HepG2 (cell line): Measurements from ENCODE around the gene TNPO3. TPM values are rescaled to one million over a fixed set of nuclear protein-coding genes. Genes with fewer than 3 reads are reported as not detected.
A peak's percentile ranks its signal among the peaks of the same experiment; 100 is the strongest.

ENCODE experiments used
- ARID4A ChIP-seq: sonication (generic); formaldehyde crosslinking; IDR thresholded peaks from 2 replicates; pipeline ENCODE4 v1.5.0; 2020; ENCODE audit warnings: mild to moderate bottlenecking, missing genetic modification reagents, borderline replicate concordance
- ELF1 ChIP-seq: sonication (generic); formaldehyde crosslinking; IDR thresholded peaks from 2 replicates; pipeline ENCODE4 v1.4.0; 2020; ENCODE audit warnings: missing genetic modification reagents
- GATA4 ChIP-seq: sonication (generic); IDR thresholded peaks from 2 replicates; pipeline ENCODE4 v1.6.1; 2016; ENCODE audit warnings: antibody characterized with exemption, low read depth, borderline replicate concordance
- HDAC6 ChIP-seq: fragments of 200-600 bp; sonication (generic); IDR thresholded peaks from 2 replicates; pipeline ENCODE4 v1.7.0; 2017; ENCODE audit warnings: mild to moderate bottlenecking, antibody characterized with exemption, low read length, low read depth
- HIC2 ChIP-seq: sonication (generic); formaldehyde crosslinking; IDR thresholded peaks from 2 replicates; pipeline ENCODE4 v1.9.0; 2022; ENCODE audit warnings: low read depth, missing genetic modification reagents
- PRDM10 ChIP-seq: sonication (generic); formaldehyde crosslinking; IDR thresholded peaks from 2 replicates; pipeline ENCODE4 v1.4.0; 2020; ENCODE audit warnings: low read depth, missing genetic modification reagents
- SMC3 ChIP-seq: IDR thresholded peaks from 2 replicates; pipeline ENCODE4 v1.6.1; 2011; ENCODE audit warnings: low read length, improper control_type of control experiment
- TEAD2 ChIP-seq: sonication (generic); formaldehyde crosslinking; IDR thresholded peaks from 2 replicates; pipeline ENCODE4 v1.9.0; 2021; ENCODE audit warnings: missing genetic modification reagents
- TERF1 ChIP-seq: sonication (generic); formaldehyde crosslinking; IDR thresholded peaks from 2 replicates; pipeline ENCODE4 v1.8.0; 2022; ENCODE audit warnings: mild to moderate bottlenecking, missing genetic modification reagents, moderate library complexity
- ZBTB7A ChIP-seq: sonication (generic); formaldehyde crosslinking; IDR thresholded peaks from 2 replicates; pipeline ENCODE4 v1.8.0; 2022; ENCODE audit warnings: mild to moderate bottlenecking, missing genetic modification reagents
- ZNF510 ChIP-seq: sonication (generic); formaldehyde crosslinking; IDR thresholded peaks from 2 replicates; pipeline ENCODE4 v1.4.0; 2020; ENCODE audit warnings: low read depth, mild to moderate bottlenecking, missing genetic modification reagents
- ZNF556 ChIP-seq: sonication (generic); formaldehyde crosslinking; IDR thresholded peaks from 2 replicates; pipeline ENCODE4 v1.4.0; 2020; ENCODE audit warnings: mild to moderate bottlenecking, missing genetic modification reagents, borderline replicate concordance
- ZNF563 ChIP-seq: sonication (generic); formaldehyde crosslinking; IDR thresholded peaks from 2 replicates; pipeline ENCODE4 v1.8.0; 2022; ENCODE audit warnings: mild to moderate bottlenecking, moderate library complexity, missing genetic modification reagents
- ZNF704 ChIP-seq: sonication (generic); formaldehyde crosslinking; IDR thresholded peaks from 2 replicates; pipeline ENCODE4 v1.8.1; 2023; ENCODE audit warnings: mild to moderate bottlenecking, inconsistent platforms, moderate library complexity, missing genetic modification reagents, borderline replicate concordance
- polyA plus RNA-seq, 8 experiments: library from polyadenylated mRNA; depleted of rRNA in 3 of 8; stranded (reverse) in 7 of 8; unstranded in 1 of 8; fragments of >200 nt; fragmentation: Illumina TruSeq in 4 of 8; extraction: Trizol in 4 of 8; gene quantifications; 2 replicates each; pipeline versions ENCODE4 v1.2.1 to v1.2.3, GENCODE V29; 2011 to 2016; ENCODE audit warnings: low read depth in 4 of 8, missing spikeins in 1 of 8, mixed read lengths in 1 of 8; ENCODE audit not compliant: insufficient read depth in 1 of 8
- total RNA-seq, 5 experiments: library from RNA; depleted of rRNA; stranded (reverse); fragments of >200 nt; fragmentation: Illumina TruSeq; extraction: Trizol; gene quantifications; 2 replicates each; pipeline ENCODE4 v1.2.3, GENCODE V29; 2016; ENCODE audit warnings: low read depth in 1 of 5

Gene TNPO3
- total and polyA plus RNA-seq, 2 of the 13 experiments (the other 11 are each of a cell fraction or from before 2014, with no cell fraction given) = 23.8 to 44.6 TPM

GRCh38 chr7:129054438-129055293 lies at the start of gene TNPO3 (continued):
- TF ChIP-seq HDAC6 (no peak), ZNF556 (CRISPR knock-in tag) (peak; percentile 55; the same call in 1 of the 2 replicates), ZNF510 (peak; percentile 73; the same call in 1 of the 2 replicates), GATA4 (peak; percentile 14; the same call in 1 of the 2 replicates), ARID4A (peak; percentile 93), SMC3 (no peak), TEAD2 (CRISPR knock-in tag) (no peak), ZNF563 (peak; percentile 73), ZBTB7A (peak; percentile 85), ELF1 (CRISPR knock-in tag) (peak; percentile 96), PRDM10 (CRISPR knock-in tag) (0 out of 2 replicates have a peak, but pooled peaks have one; percentile 29), ZNF704 (CRISPR knock-in tag) (no peak), TERF1 (CRISPR knock-in tag) (no peak), HIC2 (no peak)
